H9 (cell line): Measurements from ENCODE around the gene CP. TPM values are rescaled to one million over a fixed set of nuclear protein-coding genes. Genes with fewer than 3 reads are reported as not detected.

Experiments
- DNase-seq: peaks from one replicate; pipeline ENCODE4 v3.0.0-alpha.2; 2017
- H2AFZ ChIP-seq: one replicate; pipeline ENCODE4 v1.6.1; 2013; ENCODE audit warnings: mild to moderate bottlenecking, low read length, control low read depth, moderate library complexity
- H2AK5ac ChIP-seq: 2 replicates; pipeline ENCODE4 v1.6.1; 2013; ENCODE audit warnings: low read length, control low read depth, mixed read lengths; ENCODE audit not compliant: insufficient read length
- H2BK120ac ChIP-seq: one replicate; pipeline ENCODE4 v1.6.1; 2013; ENCODE audit warnings: low read depth, mild to moderate bottlenecking, low read length, control low read depth, inconsistent platforms; ENCODE audit not compliant: poor library complexity, severe bottlenecking
- H2BK12ac ChIP-seq: 2 replicates; pipeline ENCODE4 v1.6.1; 2013; ENCODE audit warnings: low read length, control low read depth, mixed read lengths, low read depth; ENCODE audit not compliant: insufficient read length
- H2BK15ac ChIP-seq: 2 replicates; pipeline ENCODE4 v1.6.1; 2013; ENCODE audit warnings: low read depth, low read length, control low read depth
- H2BK20ac ChIP-seq: one replicate; pipeline ENCODE4 v1.6.1; 2013; ENCODE audit warnings: low read depth, mild to moderate bottlenecking, low read length, control low read depth, inconsistent platforms; ENCODE audit not compliant: poor library complexity, severe bottlenecking
- H2BK5ac ChIP-seq: 2 replicates; pipeline ENCODE4 v1.6.1; 2013; ENCODE audit warnings: low read length, control low read depth, mixed read lengths; ENCODE audit not compliant: insufficient read length
- H3K14ac ChIP-seq: 2 replicates; pipeline ENCODE4 v1.6.1; 2013; ENCODE audit warnings: low read length, control low read depth; ENCODE audit not compliant: insufficient read depth
- H3K18ac ChIP-seq: 2 replicates; pipeline ENCODE4 v1.6.1; 2013; ENCODE audit warnings: low read depth, mild to moderate bottlenecking, mixed read lengths, low read length, control low read depth; ENCODE audit not compliant: insufficient read length
- H3K23ac ChIP-seq: 2 replicates; pipeline ENCODE4 v1.6.1; 2013; ENCODE audit warnings: low read length, control low read depth, mixed read lengths, low read depth; ENCODE audit not compliant: insufficient read length
- H3K23me2 ChIP-seq: 2 replicates; pipeline ENCODE4 v1.6.1; 2013; ENCODE audit warnings: low read depth, mild to moderate bottlenecking, mixed read lengths, low read length, control low read depth; ENCODE audit not compliant: insufficient read length, poor library complexity, severe bottlenecking
- H3K27ac ChIP-seq: 2 replicates; pipeline ENCODE4 v1.5.1; 2013; ENCODE audit warnings: low read length, control low read depth, mixed read lengths, low read depth; ENCODE audit not compliant: insufficient read length
- H3K27me3 ChIP-seq: 2 replicates; pipeline ENCODE4 v1.6.1; 2013; ENCODE audit warnings: low read length, control low read depth, inconsistent platforms; ENCODE audit not compliant: insufficient read depth
- H3K4ac ChIP-seq: 2 replicates; pipeline ENCODE4 v1.6.1; 2013; ENCODE audit warnings: low read depth, mild to moderate bottlenecking, control low read depth, inconsistent platforms, low read length, moderate library complexity
- H3K4me1 ChIP-seq: 2 replicates; pipeline ENCODE4 v1.6.1; 2013; ENCODE audit warnings: low read length, control low read depth, inconsistent platforms; ENCODE audit not compliant: insufficient read depth
- H3K4me2 ChIP-seq: 2 replicates; pipeline ENCODE4 v1.6.1; 2013; ENCODE audit warnings: low read length, control low read depth, mixed read lengths; ENCODE audit not compliant: insufficient read length, insufficient read depth
- H3K56ac ChIP-seq: 2 replicates; pipeline ENCODE4 v1.6.1; 2013; ENCODE audit warnings: low read depth, mild to moderate bottlenecking, mixed read lengths, low read length, control low read depth; ENCODE audit not compliant: insufficient read length
- H3K79me1 ChIP-seq: 2 replicates; pipeline ENCODE4 v1.6.1; 2013; ENCODE audit warnings: low read depth, mild to moderate bottlenecking, moderate library complexity, low read length, control low read depth, inconsistent platforms; ENCODE audit not compliant: insufficient read depth, poor library complexity, severe bottlenecking
- H3K79me2 ChIP-seq: 2 replicates; pipeline ENCODE4 v1.6.1; 2013; ENCODE audit warnings: low read length, control low read depth, inconsistent platforms; ENCODE audit not compliant: insufficient read depth
- H3K9ac ChIP-seq: 2 replicates; pipeline ENCODE4 v1.6.1; 2013; ENCODE audit warnings: low read length, control low read depth, mixed read lengths; ENCODE audit not compliant: insufficient read length; ENCODE audit errors: extremely low read depth
- H3K9me3 ChIP-seq: one replicate; pipeline ENCODE4 v1.6.1; 2013; ENCODE audit warnings: low read depth, low read length, inconsistent platforms; ENCODE audit not compliant: control insufficient read depth
- H3T11ph ChIP-seq: one replicate; pipeline ENCODE4 v1.6.1; 2013; ENCODE audit warnings: mild to moderate bottlenecking, low read length, control low read depth, inconsistent platforms
- H4K20me1 ChIP-seq: one replicate; pipeline ENCODE4 v1.6.1; 2013; ENCODE audit not compliant: control insufficient read depth, insufficient read length, insufficient read depth
- H4K5ac ChIP-seq: 2 replicates; pipeline ENCODE4 v1.6.1; 2013; ENCODE audit warnings: low read depth, mild to moderate bottlenecking, mixed read lengths, low read length, control low read depth; ENCODE audit not compliant: insufficient read length
- H4K8ac ChIP-seq: replicated peaks from 2 replicates; pipeline ENCODE4 v1.6.1; 2013; ENCODE audit warnings: low read length, control low read depth, mixed read lengths, low read depth; ENCODE audit not compliant: insufficient read length
- H4K91ac ChIP-seq: 2 replicates; pipeline ENCODE4 v1.6.1; 2013; ENCODE audit warnings: low read depth, mild to moderate bottlenecking, moderate library complexity, mixed read lengths, low read length, control low read depth; ENCODE audit not compliant: insufficient read length
- H3K27ac Mint-ChIP-seq, 3 experiments: 2 replicates in 2 of 3; 3 replicates in 1 of 3; pipeline ENCODE4 v1.8.0; 2020 to 2021; ENCODE audit warnings: mixed read lengths in 3 of 3, mild to moderate bottlenecking in 1 of 3, moderate library complexity in 1 of 3
- H3K27me3 Mint-ChIP-seq: 2 replicates; pipeline ENCODE4 v1.8.0; 2021; ENCODE audit warnings: low read depth, mild to moderate bottlenecking, moderate library complexity, mixed read lengths
- H3K36me3 Mint-ChIP-seq, 3 experiments: 2 replicates in 2 of 3; 3 replicates in 1 of 3; pipeline ENCODE4 v1.8.0; 2020 to 2021; ENCODE audit warnings: low read depth in 3 of 3, mixed read lengths in 3 of 3; ENCODE audit not compliant: insufficient read depth in 1 of 3
- H3K4me1 Mint-ChIP-seq, 2 experiments: 2 replicates each; pipeline ENCODE4 v1.8.0; 2020; ENCODE audit warnings: mixed read lengths in 2 of 2
- H3K4me3 Mint-ChIP-seq, 2 experiments: 2 replicates in 1 of 2; 3 replicates in 1 of 2; pipeline ENCODE4 v1.8.0; 2020 to 2021; ENCODE audit warnings: mild to moderate bottlenecking in 2 of 2, mixed read lengths in 2 of 2, moderate library complexity in 1 of 2
- H3K9me3 Mint-ChIP-seq, 2 experiments: 2 replicates in 1 of 2; 3 replicates in 1 of 2; pipeline ENCODE4 v1.8.0; 2020; ENCODE audit warnings: mild to moderate bottlenecking in 2 of 2, mixed read lengths in 2 of 2, moderate library complexity in 1 of 2
- CTCF ChIP-seq: fragments of 200-600 bp; sonication (generic); conservative IDR thresholded peaks from 3 replicates; pipeline ENCODE4 v1.8.0; 2021; ENCODE audit warnings: antibody characterized with exemption, mild to moderate bottlenecking
- WGBS: extraction: QIAGEN DNeasy Blood & Tissue Kit; methylation state at CpG from one replicate; pipeline ENCODE4 v1.1.7; 2013; ENCODE audit warnings: missing lambda C conversion rate, low lambda C conversion rate, mixed read lengths; ENCODE audit not compliant: insufficient read length; ENCODE audit errors: extremely low coverage; 5-methylcytosine and 5-hydroxymethylcytosine counted together
- total RNA-seq: library from RNA; stranded (reverse); gene quantifications from 2 replicates; pipeline ENCODE4 v1.2.1, GENCODE V29; 2021

CP gene
- total RNA-seq, 1 experiment from 2014 or later = 1.1 TPM

- Mint-ChIP-seq H3K4me3 (no peak overlapping the region), H3K27me3 (no peaks in the 10 kb centered on the region), H3K4me1 (peaks cover 21% of the 10 kb centered on the region in 2 experiments), H3K36me3 (no peaks in the 10 kb centered on the region; a peak in 1 of 7 replicates), H3K27ac (peak overlapping the region in 1 of 3 experiments; percentile 4; a peak in 1 of 7 replicates), H3K9me3 (no peaks in the 10 kb centered on the region)
- Histone ChIP-seq H2BK120ac (no peak overlapping the region), H2AFZ (no peak overlapping the region), H3K9ac (no peak overlapping the region), H3K79me1 (no peaks in the 10 kb centered on the region), H3K23ac (no peak overlapping the region), H3K18ac (no peak overlapping the region), H3K27ac (no peak overlapping the region), H3K4ac (no peak overlapping the region), H3K4me1 (peaks cover 8% of the 10 kb centered on the region), H4K8ac (no peak overlapping the region), H2AK5ac (no peak overlapping the region), H3K56ac (no peak overlapping the region), H3K9me3 (no peaks in the 10 kb centered on the region), H3T11ph (no peak overlapping the region), H2BK20ac (no peak overlapping the region), H2BK12ac (no peak overlapping the region), H3K27me3 (no peaks in the 10 kb centered on the region), H3K23me2 (no peaks in the 10 kb centered on the region), H3K79me2 (no peaks in the 10 kb centered on the region), H3K4me2 (no peak overlapping the region), H4K91ac (no peak overlapping the region), H4K5ac (no peak overlapping the region), H2BK5ac (no peak overlapping the region), H2BK15ac (no peak overlapping the region), H3K14ac (no peak overlapping the region), H4K20me1 (no peaks in the 10 kb centered on the region)
- no CpG with 5 or more reads among the region's 3 CpGs for WGBS
- no peak for DNase-seq
- TF ChIP-seq CTCF = no peak
Observed at GRCh38 chr3:149204390-149204991, 17.1 kb downstream of the CP start.
